GM23248 (cell line): ENCODE measurements around the gene HSF4. TPM values are rescaled to one million over a fixed set of nuclear protein-coding genes. Genes with fewer than 3 reads are reported as not detected.

Experiments
- DNase-seq: peaks from one replicate; pipeline ENCODE4 v3.0.0-alpha.2; 2015
- H2AFZ ChIP-seq: fragments of 200-600 bp; sonication (generic); 2 replicates; pipeline ENCODE4 v1.6.1; 2016; ENCODE audit warnings: antibody characterized with exemption
- H3F3A ChIP-seq: fragments of 200-600 bp; sonication (generic); 2 replicates; pipeline ENCODE4 v1.6.1; 2016; ENCODE audit warnings: mild to moderate bottlenecking, antibody characterized with exemption, mixed run types; ENCODE audit not compliant: insufficient read depth
- H3K27ac ChIP-seq: fragments of 200-600 bp; sonication (generic); 2 replicates; pipeline ENCODE4 v1.5.1; 2016; ENCODE audit warnings: mild to moderate bottlenecking
- H3K27me3 ChIP-seq: fragments of 200-600 bp; sonication (generic); replicated peaks from 2 replicates; pipeline ENCODE4 v1.6.1; 2016; ENCODE audit warnings: mild to moderate bottlenecking; ENCODE audit not compliant: insufficient read depth
- H3K36me3 ChIP-seq: fragments of 200-600 bp; sonication (generic); 2 replicates; pipeline ENCODE4 v1.6.1; 2016; ENCODE audit warnings: low read depth, mild to moderate bottlenecking
- H3K4me1 ChIP-seq: fragments of 200-600 bp; sonication (generic); 2 replicates; pipeline ENCODE4 v1.6.1; 2016; ENCODE audit warnings: mild to moderate bottlenecking; ENCODE audit not compliant: insufficient read depth
- H3K4me2 ChIP-seq: fragments of 200-600 bp; sonication (generic); one replicate; pipeline ENCODE4 v1.6.1; 2016; ENCODE audit warnings: mild to moderate bottlenecking; ENCODE audit not compliant: unreplicated experiment
- H3K4me3 ChIP-seq: fragments of 200-600 bp; sonication (generic); 2 replicates; pipeline ENCODE4 v1.5.1; 2016; ENCODE audit warnings: mild to moderate bottlenecking
- H3K79me2 ChIP-seq: fragments of 200-600 bp; sonication (generic); 2 replicates; pipeline ENCODE4 v1.6.1; 2016; ENCODE audit warnings: mild to moderate bottlenecking; ENCODE audit not compliant: insufficient read depth
- H3K9ac ChIP-seq: fragments of 200-600 bp; sonication (generic); 2 replicates; pipeline ENCODE4 v1.6.1; 2016; ENCODE audit warnings: mild to moderate bottlenecking
- H3K9me2 ChIP-seq: fragments of 200-600 bp; sonication (generic); 2 replicates; pipeline ENCODE4 v1.6.1; 2016; ENCODE audit warnings: mixed run types, mild to moderate bottlenecking, moderate library complexity; ENCODE audit not compliant: insufficient read depth
- H3K9me3 ChIP-seq: fragments of 200-600 bp; sonication (generic); one replicate; pipeline ENCODE4 v1.6.1; 2017; ENCODE audit warnings: low read depth
- H4K20me1 ChIP-seq: fragments of 200-600 bp; sonication (generic); 2 replicates; pipeline ENCODE4 v1.6.0; 2016; ENCODE audit not compliant: insufficient read depth
- EZH2 ChIP-seq: fragments of 200-600 bp; sonication (generic); IDR thresholded peaks from 2 replicates; pipeline ENCODE4 v1.6.1; 2018; ENCODE audit warnings: antibody characterized with exemption, mild to moderate bottlenecking; ENCODE audit not compliant: insufficient read depth, poor library complexity, severe bottlenecking
- EZH2phosphoT487 ChIP-seq: fragments of 200-600 bp; sonication (generic); IDR thresholded peaks from 2 replicates; pipeline ENCODE4 v1.6.1; 2018; ENCODE audit warnings: antibody characterized with exemption, moderate library complexity, mild to moderate bottlenecking, low read depth; ENCODE audit not compliant: insufficient read depth
- WGBS, 2 experiments: methylation state at CpG; one replicate each; pipeline ENCODE4 v1.1.6; 2015 to 2017; ENCODE audit warnings: low lambda C conversion rate in 2 of 2, low coverage in 1 of 2; ENCODE audit errors: missing lambda C conversion rate in 2 of 2; 5-methylcytosine and 5-hydroxymethylcytosine counted together
- in situ Hi-C: fragments of 300-500 bp; cut with MboI; formaldehyde crosslinking; loops from 2 replicates; pipeline ENCODE4 v1.15.0; 2020
- polyA plus RNA-seq: library from polyadenylated mRNA; unstranded; fragments of >200 nt; fragmentation: Nextera tagmentation; extraction: Ambion mirVana; gene quantifications from 2 replicates; pipeline ENCODE4 v1.2.1, GENCODE V29; 2016
- total RNA-seq: library from RNA; depleted of rRNA; stranded (reverse); fragments of >200 nt; shearing (Covaris generic); gene quantifications from 2 replicates; pipeline ENCODE4 v1.2.3, GENCODE V29; 2014

Gene HSF4
- total and polyA plus RNA-seq, 2 experiments from 2014 or later = 3.0 to 10.8 TPM

- H3F3A ChIP-seq = peaks cover 30% of the 10 kb centered on the region
- H3K4me1 ChIP-seq = no peaks in the 10 kb centered on the region
- no peaks in the 10 kb centered on the region for H3K9me3 ChIP-seq
- H3K36me3 ChIP-seq = peaks cover 6% of the 10 kb centered on the region; the same call in 1 of the 2 replicates
- no peak for DNase-seq
- TF ChIP-seq EZH2 = no peak
- TF ChIP-seq EZH2phosphoT487 = no peak
- H3K4me3 ChIP-seq = no peak overlapping the region
- no peaks in the 10 kb centered on the region for H4K20me1 ChIP-seq
- H3K79me2 ChIP-seq = peaks cover 13% of the 10 kb centered on the region; the same call in 1 of the 2 replicates
- WGBS, 2 experiments = 52 to 56% methylated on average over 2 of the region's 2 CpGs
- no peak overlapping the region for H3K9ac ChIP-seq
- no peak overlapping the region for H3K4me2 ChIP-seq
- H3K9me2 ChIP-seq = no peaks in the 10 kb centered on the region
- H2AFZ ChIP-seq = no peak overlapping the region
- no peak overlapping the region for H3K27ac ChIP-seq
- in situ Hi-C loops = no loop called here
- no peaks in the 10 kb centered on the region for H3K27me3 ChIP-seq
These were observed 18.8 kb upstream of the HSF4 start for GRCh38 chr16:67145746-67146145.

GRCh38 chr16:67146523-67147357 lies 17.8 kb upstream of the HSF4 start:
- Histone ChIP-seq H4K20me1 (no peaks in the 10 kb centered on the region), H3K4me2 (no peak overlapping the region), H3F3A (peaks cover 36% of the 10 kb centered on the region), H3K27ac (no peak overlapping the region), H2AFZ (no peak overlapping the region), H3K4me3 (no peak overlapping the region), H3K9me2 (no peaks in the 10 kb centered on the region), H3K36me3 (peaks cover 6% of the 10 kb centered on the region; the same call in 1 of the 2 replicates), H3K4me1 (0 out of 2 replicates have a peak, but pooled peaks cover 5% of the 10 kb centered on the region), H3K27me3 (no peaks in the 10 kb centered on the region), H3K9me3 (no peaks in the 10 kb centered on the region), H3K79me2 (peaks cover 13% of the 10 kb centered on the region; the same call in 1 of the 2 replicates), H3K9ac (no peak overlapping the region)
- in situ Hi-C loops = no loop called here
- DNase-seq = peak; percentile 40
- no peak for TF ChIP-seq EZH2
- no peak for TF ChIP-seq EZH2phosphoT487
- 74 to 78% methylated on average over 7 of the region's 7 CpGs for WGBS, 2 experiments

- Histone ChIP-seq H3K27ac (no peak overlapping the region), H3K4me3 (no peak overlapping the region), H3K9ac (no peak overlapping the region), H2AFZ (no peak overlapping the region), H3K4me2 (no peak overlapping the region), H3K4me1 (0 out of 2 replicates have a peak, but pooled peaks cover 5% of the 10 kb centered on the region), H3K79me2 (peaks cover 13% of the 10 kb centered on the region; the same call in 1 of the 2 replicates), H3K9me3 (no peaks in the 10 kb centered on the region), H3K27me3 (no peaks in the 10 kb centered on the region), H4K20me1 (no peaks in the 10 kb centered on the region), H3F3A (peaks cover 38% of the 10 kb centered on the region), H3K9me2 (no peaks in the 10 kb centered on the region), H3K36me3 (peaks cover 6% of the 10 kb centered on the region; the same call in 1 of the 2 replicates)
- WGBS, 2 experiments = 93 to 98% methylated on average over 4 of the region's 4 CpGs
- TF ChIP-seq EZH2phosphoT487 (no peak), EZH2 (no peak)
- in situ Hi-C loops = no loop called here
- no peak for DNase-seq
These were observed 17.0 kb upstream of the HSF4 start for GRCh38 chr16:67147437-67148140.

- Histone ChIP-seq H3K4me1 (0 out of 2 replicates have a peak, but pooled peaks cover 5% of the 10 kb centered on the region), H3K9ac (no peak overlapping the region), H3K79me2 (peaks cover 13% of the 10 kb centered on the region; the same call in 1 of the 2 replicates), H4K20me1 (no peaks in the 10 kb centered on the region), H3F3A (peaks cover 38% of the 10 kb centered on the region), H3K4me2 (no peak overlapping the region), H2AFZ (no peak overlapping the region), H3K27ac (no peak overlapping the region), H3K27me3 (no peaks in the 10 kb centered on the region), H3K36me3 (peaks cover 6% of the 10 kb centered on the region; the same call in 1 of the 2 replicates), H3K9me2 (no peaks in the 10 kb centered on the region), H3K9me3 (no peaks in the 10 kb centered on the region), H3K4me3 (no peak overlapping the region)
- DNase-seq = no peak
- in situ Hi-C loops = no loop called here
- 96 to 100% methylated on average over 2 of the region's 2 CpGs for WGBS, 2 experiments
- TF ChIP-seq EZH2 = no peak
- TF ChIP-seq EZH2phosphoT487 = no peak
These were observed 16.3 kb upstream of the HSF4 start for GRCh38 chr16:67148221-67148620.
